Kidney (tissue), 14 donors: ENCODE measurements around the gene CACNB2. TPM values are rescaled to one million over a fixed set of nuclear protein-coding genes. Genes with fewer than 3 reads are reported as not detected.

ENCODE experiments used
- DNase-seq, 5 donors: peaks; one replicate each; pipeline ENCODE4 v3.0.0-alpha.2; 2013 to 2020
- FAIRE-seq: peaks from 2 replicates; lab custom pipeline; 2012; peaks lifted over from hg19 to GRCh38; lab: Jason Lieb, UNC
- H3K27ac ChIP-seq, 2 donors: one replicate each; pipeline ENCODE4 v1.7.0; 2013; ENCODE audit warnings: low read depth in 2 of 2, low read length in 2 of 2, inconsistent platforms in 1 of 2
- H3K27me3 ChIP-seq: one replicate; pipeline ENCODE4 v1.7.1; 2013; ENCODE audit warnings: low read length, inconsistent platforms; ENCODE audit not compliant: control insufficient read depth, insufficient read depth
- H3K36me3 ChIP-seq, 3 donors: one replicate each; pipeline versions ENCODE4 v1.7.0 to v1.7.1; 2013; ENCODE audit warnings: low read length in 3 of 3, control low read depth in 1 of 3, inconsistent platforms in 1 of 3; ENCODE audit not compliant: insufficient read depth in 3 of 3, control insufficient read depth in 2 of 3
- H3K4me1 ChIP-seq, 3 donors: one replicate each; pipeline versions ENCODE4 v1.7.0 to v1.7.1; 2013; ENCODE audit warnings: low read length in 3 of 3, inconsistent platforms in 1 of 3, low read depth in 1 of 3; ENCODE audit not compliant: control insufficient read depth in 2 of 3, insufficient read depth in 2 of 3
- H3K4me3 ChIP-seq, 3 donors: one replicate each; pipeline versions ENCODE4 v1.7.0 to v1.8.1; 2013; ENCODE audit warnings: low read length in 3 of 3, control low read depth in 1 of 3, inconsistent platforms in 1 of 3
- H3K9ac ChIP-seq, 3 donors: one replicate each; pipeline versions ENCODE4 v1.7.0 to v1.7.1; 2013; ENCODE audit warnings: low read length in 3 of 3, control low read depth in 1 of 3, inconsistent platforms in 1 of 3
- H3K9me3 ChIP-seq, 3 donors: one replicate each; pipeline versions ENCODE4 v1.7.0 to v1.7.1; 2013; ENCODE audit warnings: low read length in 3 of 3, control low read depth in 1 of 3, inconsistent platforms in 1 of 3; ENCODE audit not compliant: control insufficient read depth in 2 of 3, insufficient read depth in 1 of 3
- CTCF ChIP-seq: IDR thresholded peaks from 3 replicates; pipeline ENCODE4 v1.5.1; 2012; ENCODE audit warnings: mild to moderate bottlenecking, moderate library complexity, borderline replicate concordance; ENCODE audit not compliant: insufficient read depth; ENCODE audit errors: extremely low read depth
- intact Hi-C: fragments of 100-400 bp; cut with DNase I; formaldehyde crosslinking; loops from one replicate; pipeline ENCODE4 v1.11.1; 2022
- polyA plus RNA-seq: library from polyadenylated mRNA; stranded (reverse); fragments of 350-450 nt; fragmentation: Illumina TruSeq; extraction: RNeasy Lipid Tissue Mini Kit (QIAGEN cat#74804); gene quantifications from one replicate; pipeline ENCODE4 v1.2.3, GENCODE V29; 2014; ENCODE audit warnings: low read depth, low replicate concordance; ENCODE audit not compliant: insufficient read depth
- total RNA-seq: library from RNA; stranded (reverse); fragmentation: NEBNext Ultra II Directional; extraction: Animal tissue kit (Norgen Biotek cat#: 25700); gene quantifications from one replicate; pipeline ENCODE4 v1.2.1, GENCODE V29; 2021
- donor health status: control.
- donor health status: control.
- donor health status: control.
- donor health status: control.
- donor health status: control.
- donor health status: DM: yes; HTN: yes; CAD: no.
- donor health status: Normal renal cell carcinoma (clear cell type).

The CACNB2 gene
- total and polyA plus RNA-seq, 2 donors from 2014 or later: 2.8 TPM

DNA sequence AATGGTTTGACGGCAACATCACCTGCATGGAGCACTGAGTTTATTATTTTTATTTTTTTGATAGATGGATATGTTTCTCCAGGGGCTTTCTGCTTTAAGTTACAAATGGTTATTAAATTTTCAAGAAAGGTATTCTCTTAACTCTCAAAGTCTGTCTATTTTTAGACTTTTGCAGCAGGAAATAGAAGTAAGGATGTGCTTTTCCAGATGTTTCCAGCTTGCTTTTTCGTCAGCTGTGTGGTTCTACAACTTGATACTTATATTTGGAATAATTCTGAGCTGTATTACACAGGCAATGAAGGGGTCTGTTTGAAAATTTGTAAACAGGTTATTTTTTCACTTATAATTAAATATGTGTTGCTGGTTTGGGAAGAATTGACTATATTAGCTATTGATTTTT is 69.0 kb downstream of the CACNB2 start:
- DNase-seq (no peak), FAIRE-seq (no peak)
- H3K27me3 ChIP-seq: no peaks in the 10 kb centered on the region
- H3K36me3 ChIP-seq: no peaks in the 10 kb centered on the region
- intact Hi-C loops: no loop called here
- no peak overlapping the region for H3K4me3 ChIP-seq
- TF ChIP-seq CTCF: no peak
- no peaks in the 10 kb centered on the region for H3K9me3 ChIP-seq
- H3K9ac ChIP-seq: no peak overlapping the region
- H3K4me1 ChIP-seq: no peaks in the 10 kb centered on the region
- no peak overlapping the region for H3K27ac ChIP-seq

- Histone ChIP-seq H3K9me3 (no peaks in the 10 kb centered on the region), H3K4me3 (no peak overlapping the region), H3K27me3 (no peaks in the 10 kb centered on the region), H3K36me3 (no peaks in the 10 kb centered on the region), H3K9ac (no peak overlapping the region), H3K4me1 (no peaks in the 10 kb centered on the region), H3K27ac (no peak overlapping the region)
- FAIRE-seq (no peak), DNase-seq (no peak)
- intact Hi-C loops: no loop called here
- TF ChIP-seq CTCF: no peak
Observed at GRCh38 chr10:18210711-18211110, 70.5 kb downstream of the CACNB2 start.

DNA sequence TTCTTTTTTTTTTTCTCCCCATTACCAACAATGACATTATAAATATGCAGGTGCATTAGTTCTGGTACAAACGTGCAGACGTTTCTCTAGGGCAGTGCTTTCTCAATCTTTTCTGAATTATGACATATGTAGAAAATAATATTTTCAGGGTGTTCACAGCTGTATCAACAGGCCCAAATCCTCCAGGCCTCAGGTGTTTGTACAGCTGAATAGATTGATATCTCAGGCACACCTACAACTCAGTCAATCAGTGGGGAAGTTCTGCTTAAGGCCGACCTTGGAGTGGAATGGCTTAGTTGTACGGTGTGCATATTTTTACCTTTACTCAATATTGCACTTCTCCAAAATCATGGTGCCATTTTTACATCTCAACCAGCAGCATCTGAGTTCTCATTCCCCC is 71.6 kb downstream of the CACNB2 start:
- intact Hi-C loops: no loop called here
- Histone ChIP-seq H3K9ac (no peak overlapping the region), H3K4me3 (no peak overlapping the region), H3K4me1 (no peaks in the 10 kb centered on the region), H3K27me3 (no peaks in the 10 kb centered on the region), H3K36me3 (no peaks in the 10 kb centered on the region), H3K9me3 (no peaks in the 10 kb centered on the region), H3K27ac (no peak overlapping the region)
- FAIRE-seq (no peak), DNase-seq (no peak)
- no peak for TF ChIP-seq CTCF

GRCh38 chr10:18213271-18213670 is 73.0 kb downstream of the CACNB2 start:
- no peak for TF ChIP-seq CTCF
- no peaks in the 10 kb centered on the region for H3K27me3 ChIP-seq
- H3K9ac ChIP-seq: no peak overlapping the region
- H3K36me3 ChIP-seq: no peaks in the 10 kb centered on the region
- no peaks in the 10 kb centered on the region for H3K4me1 ChIP-seq
- DNase-seq (no peak), FAIRE-seq (no peak)
- H3K4me3 ChIP-seq: no peak overlapping the region
- intact Hi-C loops: no loop called here
- no peak overlapping the region for H3K27ac ChIP-seq
- no peaks in the 10 kb centered on the region for H3K9me3 ChIP-seq
